ENCODE measurements around the gene SLC35A2.

DNA sequence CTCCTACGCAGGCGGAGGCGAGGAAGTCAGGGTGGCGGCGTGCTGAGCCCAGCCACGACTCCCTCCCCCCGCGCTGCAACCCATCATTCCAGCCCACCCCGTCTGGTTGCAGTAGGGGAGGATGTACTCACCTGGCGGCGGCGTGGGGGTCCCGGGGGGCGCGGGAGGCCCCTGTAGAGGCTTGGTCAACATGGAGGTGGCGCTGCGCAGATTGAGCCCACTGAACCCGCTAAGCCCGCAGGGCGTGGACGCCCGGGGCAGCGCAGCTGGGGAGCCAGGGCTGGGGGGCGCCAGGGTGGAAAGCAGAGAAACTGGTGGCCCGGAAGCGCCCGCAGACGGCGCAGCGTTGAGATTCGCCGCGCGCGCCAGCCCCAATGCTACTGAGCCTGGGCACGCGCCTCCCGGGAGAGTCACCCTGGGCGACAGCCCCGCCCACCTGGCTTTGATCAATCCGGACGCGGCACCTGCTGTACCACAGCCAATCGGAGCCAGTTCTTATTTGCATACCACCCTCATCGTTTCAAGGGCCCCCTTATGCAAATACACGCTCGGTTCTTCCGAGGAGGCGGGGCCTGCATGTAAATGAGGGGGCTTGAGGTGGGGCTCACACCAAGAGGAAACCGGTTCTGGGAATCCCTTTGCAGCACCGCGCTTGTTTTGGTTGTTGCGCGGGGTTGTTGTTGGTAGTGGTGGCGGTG lies 7.3 kb upstream of the SLC35A2 start, which contains the start of gene PIM2:
- TF ChIP-seq, protein P1, sequence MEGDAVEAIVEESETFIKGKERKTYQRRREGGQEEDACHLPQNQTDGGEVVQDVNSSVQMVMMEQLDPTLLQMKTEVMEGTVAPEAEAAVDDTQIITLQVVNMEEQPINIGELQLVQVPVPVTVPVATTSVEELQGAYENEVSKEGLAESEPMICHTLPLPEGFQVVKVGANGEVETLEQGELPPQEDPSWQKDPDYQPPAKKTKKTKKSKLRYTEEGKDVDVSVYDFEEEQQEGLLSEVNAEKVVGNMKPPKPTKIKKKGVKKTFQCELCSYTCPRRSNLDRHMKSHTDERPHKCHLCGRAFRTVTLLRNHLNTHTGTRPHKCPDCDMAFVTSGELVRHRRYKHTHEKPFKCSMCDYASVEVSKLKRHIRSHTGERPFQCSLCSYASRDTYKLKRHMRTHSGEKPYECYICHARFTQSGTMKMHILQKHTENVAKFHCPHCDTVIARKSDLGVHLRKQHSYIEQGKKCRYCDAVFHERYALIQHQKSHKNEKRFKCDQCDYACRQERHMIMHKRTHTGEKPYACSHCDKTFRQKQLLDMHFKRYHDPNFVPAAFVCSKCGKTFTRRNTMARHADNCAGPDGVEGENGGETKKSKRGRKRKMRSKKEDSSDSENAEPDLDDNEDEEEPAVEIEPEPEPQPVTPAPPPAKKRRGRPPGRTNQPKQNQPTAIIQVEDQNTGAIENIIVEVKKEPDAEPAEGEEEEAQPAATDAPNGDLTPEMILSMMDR (conservative IDR thresholded peaks at IDR 0.05; ENCODE audit: low read length): no peak
- TF ChIP-seq EZH2phosphoT487 (IDR thresholded peaks at IDR 0.05; ENCODE audit: borderline replicate concordance): no peak

Measured in Loucy (cell line).